Stimulated activated naive CD8-positive, alpha-beta T cell treated with anti-CD3 and anti-CD28 coated beads, Interleukin-15, amount 100 ng/mL, for 72 hours (primary cell): ENCODE data around the gene KCNJ11.

Experiments used
- ATAC-seq: fragments of 150-1000 bp; cut with Tn5 transposase; 2 replicates; pipeline ENCODE4 v1.10.0; 2021; ENCODE audit warnings: mild to moderate bottlenecking, moderate library complexity
- DNase-seq, 2 donors: peaks; one replicate each; pipeline ENCODE4 v3.0.0; 2021 to 2022
- H3K27ac Mint-ChIP-seq, 2 donors: one replicate each; pipeline ENCODE4 v1.8.0; 2022; ENCODE audit warnings: mild to moderate bottlenecking in 2 of 2, mixed read lengths in 2 of 2, moderate library complexity in 2 of 2
- H3K27me3 Mint-ChIP-seq: one replicate; pipeline ENCODE4 v1.8.0; 2022; ENCODE audit warnings: mixed read lengths
- H3K4me1 Mint-ChIP-seq: one replicate; pipeline ENCODE4 v1.8.0; 2022; ENCODE audit warnings: mild to moderate bottlenecking, mixed read lengths
- H3K4me3 Mint-ChIP-seq, 2 donors: one replicate each; pipeline ENCODE4 v1.8.0; 2022; ENCODE audit warnings: mild to moderate bottlenecking in 2 of 2, mixed read lengths in 2 of 2, moderate library complexity in 1 of 2
- H3K9me3 Mint-ChIP-seq, 2 donors: one replicate each; pipeline ENCODE4 v1.8.0; 2022; ENCODE audit warnings: mixed read lengths in 2 of 2

Gene KCNJ11

GRCh38 chr11:17366495-17366894 lies 22.0 kb downstream of the KCNJ11 start:
- Mint-ChIP-seq H3K9me3 (peaks cover 25 to 36% of the 10 kb centered on the region in 2 donors), H3K4me1 (no peaks in the 10 kb centered on the region), H3K27ac (no peak overlapping the region), H3K4me3 (no peak overlapping the region), H3K27me3 (no peaks in the 10 kb centered on the region)
- DNase-seq (no peak), ATAC-seq (no peak)

DNA sequence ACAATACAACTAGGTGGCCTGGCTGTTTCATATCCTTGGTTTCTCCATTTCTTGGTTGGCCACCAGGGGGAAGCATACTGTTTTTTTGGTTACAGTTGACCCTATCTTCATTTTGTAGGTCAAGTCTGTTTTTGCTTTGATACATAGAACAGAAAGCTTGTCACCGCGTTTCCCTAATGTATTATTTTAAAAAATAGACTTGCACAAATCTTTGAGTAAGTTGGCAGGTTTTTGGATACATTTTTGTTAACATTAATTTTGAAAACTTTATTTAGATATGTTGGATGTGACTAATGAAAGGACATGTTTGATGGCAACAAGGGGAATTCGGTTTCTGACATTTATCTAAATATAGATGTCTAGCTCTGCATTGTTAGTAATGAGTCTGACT lies 33.9 kb downstream of the KCNJ11 start:
- peaks cover 0 to 2% of the 10 kb centered on the region in 2 donors for H3K9me3 Mint-ChIP-seq
- H3K4me1 Mint-ChIP-seq: peaks cover 45% of the 10 kb centered on the region
- DNase-seq (peak; percentile 70 to 74), ATAC-seq (no peak)
- H3K4me3 Mint-ChIP-seq: peak overlapping the region; percentile 80 to 90
- peak overlapping the region; percentile 48 to 63 for H3K27ac Mint-ChIP-seq
- peaks cover 8% of the 10 kb centered on the region for H3K27me3 Mint-ChIP-seq

- Mint-ChIP-seq H3K27ac (peak overlapping the region; percentile 48 to 63), H3K27me3 (peaks cover 8% of the 10 kb centered on the region), H3K4me1 (peaks cover 45% of the 10 kb centered on the region), H3K9me3 (no peaks in the 10 kb centered on the region), H3K4me3 (peak overlapping the region; percentile 86 to 90)
- DNase-seq: no peak
- ATAC-seq: no peak
Measured at GRCh38 chr11:17353821-17354600, 34.4 kb downstream of the KCNJ11 start.

DNA sequence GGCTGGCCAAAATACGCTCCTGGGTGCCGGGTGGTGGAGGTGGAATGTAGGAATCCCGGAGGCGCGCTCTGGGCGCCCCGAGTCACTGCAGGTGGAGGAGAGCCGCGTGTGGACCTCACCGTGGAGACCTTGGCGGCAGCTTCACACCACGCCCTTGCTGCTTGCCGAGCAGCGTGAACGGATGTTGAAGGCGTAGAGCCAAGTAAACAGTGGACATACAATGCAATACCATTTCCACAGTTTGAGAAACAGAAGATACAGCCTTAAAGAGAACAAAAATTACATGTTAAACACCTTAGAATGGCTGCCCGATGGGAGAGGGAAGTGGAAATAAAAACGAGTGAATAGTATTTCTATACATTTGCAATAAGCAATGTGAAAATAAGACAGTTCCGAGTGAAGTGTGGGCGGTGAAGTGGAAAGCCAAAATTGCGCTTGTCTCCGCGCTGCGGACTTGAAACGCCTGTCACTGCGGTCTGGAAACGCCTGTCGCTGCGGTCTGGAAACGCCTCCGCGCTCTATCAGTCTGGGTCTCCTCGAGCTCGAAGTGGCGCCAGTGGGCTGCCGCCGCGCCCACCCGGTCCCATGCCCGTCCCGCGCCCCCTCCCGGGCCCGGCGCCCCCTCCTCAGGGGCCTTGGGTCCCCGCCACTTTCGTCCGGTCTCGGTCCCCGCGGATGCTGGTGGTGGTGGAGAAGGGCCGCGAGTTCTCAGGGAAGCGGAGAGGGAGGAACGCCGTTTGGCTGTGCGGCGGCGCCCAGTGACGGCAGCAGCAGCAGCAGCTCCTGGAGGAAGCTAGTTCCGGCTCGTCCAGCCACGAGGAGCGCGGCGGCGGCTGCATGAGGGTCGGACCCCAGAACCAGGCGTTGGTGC lies 35.3 kb downstream of the KCNJ11 start:
- Mint-ChIP-seq H3K27me3 (peaks cover 8% of the 10 kb centered on the region), H3K4me1 (peaks cover 45% of the 10 kb centered on the region)

GRCh38 chr11:17351510-17352176 lies 36.8 kb downstream of the KCNJ11 start, which contains the start of gene NCR3LG1:
Gene NCR3LG1, plus strand, starts transcription at chr11:17351800. Its CDS starts 170 bp downstream, at chr11:17351970.
- H3K9me3 Mint-ChIP-seq: no peaks in the 10 kb centered on the region
- ATAC-seq (peak; percentile 66), DNase-seq (peak; percentile 51 to 61)
- peak within 1 kb of the TSS; percentile 86 to 90 for H3K4me3 Mint-ChIP-seq
- peaks cover 45% of the 10 kb centered on the region for H3K4me1 Mint-ChIP-seq
- H3K27ac Mint-ChIP-seq: peak within 1 kb of the TSS; percentile 85 to 97
- peaks cover 8% of the 10 kb centered on the region for H3K27me3 Mint-ChIP-seq

More for the DNA sequence above, 35.3 kb downstream of the KCNJ11 start:
- ATAC-seq (peak; percentile 74), DNase-seq (peak; percentile 57 to 61)
- no peaks in the 10 kb centered on the region for H3K9me3 Mint-ChIP-seq
- H3K27ac Mint-ChIP-seq: peak overlapping the region; percentile 63 to 97
- H3K4me3 Mint-ChIP-seq: peak overlapping the region; percentile 86 to 90

GRCh38 chr11:17351172-17351509 lies 37.3 kb downstream of the KCNJ11 start:
- Mint-ChIP-seq H3K27me3 (peaks cover 8% of the 10 kb centered on the region), H3K4me3 (peak overlapping the region; percentile 86 to 90), H3K4me1 (peaks cover 45% of the 10 kb centered on the region), H3K27ac (peak overlapping the region in 1 of 2 donors; percentile 85), H3K9me3 (no peaks in the 10 kb centered on the region)
- no peak for DNase-seq
- no peak for ATAC-seq

DNA sequence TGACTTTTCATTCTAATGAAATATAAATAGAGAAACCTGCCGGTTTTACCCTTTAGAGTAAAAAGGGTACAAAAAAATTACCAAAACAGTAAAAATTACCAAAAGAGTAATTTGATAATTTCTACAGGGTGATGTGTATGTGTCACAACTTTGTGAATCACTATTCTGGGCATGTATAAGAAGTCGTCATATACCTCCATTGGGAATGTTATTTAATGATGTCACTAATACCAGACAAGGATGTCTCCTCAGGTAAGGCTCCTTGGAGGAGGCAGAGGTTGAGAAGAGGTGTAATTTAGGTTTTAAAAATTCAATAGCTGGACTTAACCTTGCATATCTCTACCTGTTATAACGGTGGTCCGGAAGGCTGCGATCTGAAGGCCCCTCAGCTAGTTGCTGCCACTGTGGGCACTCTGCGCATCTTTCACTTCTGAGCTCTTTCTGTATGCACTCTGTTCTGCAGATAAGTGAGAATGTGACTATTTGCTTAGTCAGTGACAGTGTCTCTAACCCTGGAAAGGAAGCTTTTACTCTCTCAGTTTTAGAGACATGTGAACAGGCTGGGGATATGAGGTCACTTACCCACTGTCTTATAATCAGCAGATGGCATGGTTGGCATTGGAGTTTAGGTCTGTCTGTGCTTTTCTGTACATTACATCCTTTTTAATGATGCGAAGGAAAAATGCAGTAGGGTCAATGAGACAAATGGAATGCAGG lies 37.8 kb downstream of the KCNJ11 start:
- Mint-ChIP-seq H3K27ac (no peak overlapping the region), H3K9me3 (no peaks in the 10 kb centered on the region), H3K4me1 (peaks cover 45% of the 10 kb centered on the region), H3K4me3 (peak overlapping the region; percentile 86 to 90), H3K27me3 (peaks cover 8% of the 10 kb centered on the region)
- DNase-seq (no peak), ATAC-seq (peak; percentile 30)

DNA sequence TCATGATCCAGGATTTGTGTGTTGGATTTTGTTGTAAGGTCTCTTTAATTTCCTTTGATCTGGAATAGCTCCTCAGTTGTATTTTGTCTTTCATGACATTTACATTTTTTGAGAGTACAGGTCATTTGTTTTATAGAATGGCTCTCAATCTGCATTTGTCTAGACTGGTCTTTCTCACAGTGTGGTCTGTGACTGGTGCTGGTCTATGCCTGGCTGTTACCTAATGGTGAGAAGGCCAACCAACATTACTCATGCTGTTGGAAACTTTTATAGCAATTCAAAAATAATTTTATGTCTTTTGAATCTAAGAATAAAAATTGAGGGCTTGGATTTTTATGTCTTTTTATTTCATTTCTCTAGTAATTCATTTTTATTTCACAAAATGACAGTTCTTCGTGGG lies 40.8 kb downstream of the KCNJ11 start:
- peaks cover 8% of the 10 kb centered on the region for H3K27me3 Mint-ChIP-seq
- DNase-seq (no peak), ATAC-seq (no peak)
- no peaks in the 10 kb centered on the region for H3K9me3 Mint-ChIP-seq
- no peak overlapping the region for H3K27ac Mint-ChIP-seq
- H3K4me3 Mint-ChIP-seq: no peak overlapping the region
- peaks cover 44% of the 10 kb centered on the region for H3K4me1 Mint-ChIP-seq

DNA sequence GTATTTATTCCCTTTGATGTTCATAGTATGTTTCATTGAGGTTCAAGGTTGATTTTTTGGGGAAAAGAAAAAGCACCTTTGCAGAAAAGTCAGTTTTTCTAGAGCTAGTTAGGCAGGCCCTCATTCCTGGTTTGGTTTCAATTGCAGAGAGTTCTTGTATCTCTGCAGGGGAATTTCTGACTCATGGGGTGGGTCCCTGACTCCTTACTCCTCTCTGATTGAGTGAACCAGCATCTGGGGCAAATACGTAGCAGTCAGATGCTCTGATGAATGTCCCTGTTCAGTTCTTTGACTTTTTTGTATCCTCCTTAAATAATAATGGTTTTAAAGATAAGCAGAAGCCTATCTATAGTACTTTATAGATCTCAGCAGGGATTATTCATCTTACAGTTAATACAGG lies 44.6 kb downstream of the KCNJ11 start:
- Mint-ChIP-seq H3K27me3 (no peaks in the 10 kb centered on the region), H3K4me3 (peak overlapping the region in 1 of 2 donors; percentile 18), H3K27ac (peak overlapping the region in 1 of 2 donors; percentile 67), H3K9me3 (no peaks in the 10 kb centered on the region), H3K4me1 (peaks cover 21% of the 10 kb centered on the region)
- DNase-seq (peak; percentile 24 to 52), ATAC-seq (peak; percentile 97)

DNA sequence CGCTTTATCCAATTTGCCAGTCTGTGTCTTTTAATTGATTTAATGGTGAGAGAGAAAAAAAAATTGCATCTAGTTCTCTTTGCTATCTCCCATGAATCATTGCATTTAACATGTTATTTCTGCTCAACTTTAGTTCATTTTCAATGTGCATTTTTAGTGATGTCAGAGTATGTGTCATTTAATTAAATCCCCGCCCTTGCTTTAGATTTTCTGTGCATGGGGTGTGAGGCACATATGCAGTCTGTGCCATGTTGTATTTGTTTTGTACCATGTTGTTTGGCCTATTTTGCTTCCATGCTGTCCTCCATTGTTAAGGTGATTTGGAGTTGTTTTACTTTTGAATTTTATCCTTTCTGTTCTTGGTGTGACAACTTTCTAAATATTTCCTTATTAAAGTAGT lies 45.2 kb downstream of the KCNJ11 start:
- H3K4me1 Mint-ChIP-seq: peaks cover 21% of the 10 kb centered on the region
- no peak for ATAC-seq
- no peaks in the 10 kb centered on the region for H3K9me3 Mint-ChIP-seq
- no peak for DNase-seq
- no peak overlapping the region for H3K27ac Mint-ChIP-seq
- no peak overlapping the region for H3K4me3 Mint-ChIP-seq
- no peaks in the 10 kb centered on the region for H3K27me3 Mint-ChIP-seq
